Urothelium cell line (cell line): ENCODE results near the gene ANGEL1.

Experiments used
- DNase-seq: peaks from one replicate; pipeline ENCODE4 v3.0.0; 2011; ENCODE audit warnings: low spot score, mixed read lengths
- FAIRE-seq: peaks from 2 replicates; lab custom pipeline; 2011; peaks lifted over from hg19 to GRCh38; lab: Jason Lieb, UNC

Gene ANGEL1

GRCh38 chr14:76812422-76813383 is at the start of gene ANGEL1:
Gene ANGEL1 (minus strand): TSS chr14:76812882. CDS start chr14:76812827, 55 bp downstream.
- peak; percentile 98 for FAIRE-seq
- DNase-seq, result peak; percentile 97

- no peak for DNase-seq
- no peak for FAIRE-seq
Observed at GRCh38 chr14:76861574-76862255, 49.0 kb upstream of the ANGEL1 start.

GRCh38 chr14:76856769-76857168 is 44.1 kb upstream of the ANGEL1 start:
- DNase-seq (no peak), FAIRE-seq (peak; percentile 96)

- DNase-seq (no peak), FAIRE-seq (no peak)
Observed at GRCh38 chr14:76855066-76855465, 42.4 kb upstream of the ANGEL1 start.

GRCh38 chr14:76848879-76849278 is 36.2 kb upstream of the ANGEL1 start:
- FAIRE-seq (peak; percentile 88), DNase-seq (peak; percentile 53)

GRCh38 chr14:76846331-76847047 is 33.8 kb upstream of the ANGEL1 start:
- DNase-seq (no peak), FAIRE-seq (peak; percentile 48)

- DNase-seq (peak; percentile 74), FAIRE-seq (peak; percentile 9)
Observed at GRCh38 chr14:76844223-76844622, 31.5 kb upstream of the ANGEL1 start.

- DNase-seq, result no peak
- peak; percentile 65 for FAIRE-seq
Observed at GRCh38 chr14:76842414-76842813, 29.7 kb upstream of the ANGEL1 start.

- FAIRE-seq (no peak), DNase-seq (no peak)
Observed at GRCh38 chr14:76837524-76837923, 24.8 kb upstream of the ANGEL1 start.

- DNase-seq (no peak), FAIRE-seq (peak; percentile 63)
Observed at GRCh38 chr14:76836029-76836630, 23.4 kb upstream of the ANGEL1 start.

GRCh38 chr14:76834241-76834661 is 21.6 kb upstream of the ANGEL1 start:
- DNase-seq (no peak), FAIRE-seq (peak; percentile 95)

- FAIRE-seq (no peak), DNase-seq (no peak)
Observed at GRCh38 chr14:76833011-76833410, 20.3 kb upstream of the ANGEL1 start.

GRCh38 chr14:76832503-76832988 is 19.9 kb upstream of the ANGEL1 start:
- no peak for DNase-seq
- FAIRE-seq, result peak; percentile 52

- no peak for FAIRE-seq
- DNase-seq, result no peak
Observed at GRCh38 chr14:76830556-76830955, 17.9 kb upstream of the ANGEL1 start.

- DNase-seq (peak; percentile 39), FAIRE-seq (no peak)
Observed at GRCh38 chr14:76829650-76830421, 17.2 kb upstream of the ANGEL1 start.

GRCh38 chr14:76829013-76829365 is 16.3 kb upstream of the ANGEL1 start:
- DNase-seq (no peak), FAIRE-seq (no peak)

- DNase-seq, result no peak
- no peak for FAIRE-seq
Observed at GRCh38 chr14:76828339-76829012, 15.8 kb upstream of the ANGEL1 start.

- no peak for DNase-seq
- peak; percentile 72 for FAIRE-seq
Observed at GRCh38 chr14:76827696-76828296, 15.1 kb upstream of the ANGEL1 start.

GRCh38 chr14:76826122-76826521 is 13.4 kb upstream of the ANGEL1 start, which contains the start of gene LRRC74A:
Gene LRRC74A (plus strand): TSS chr14:76826408. CDS start chr14:76826698, 290 bp downstream.
- DNase-seq (no peak), FAIRE-seq (no peak)
